GM12865 (cell line): Measurements from ENCODE around the gene LRRC7.

Source experiments
- DNase-seq: peaks from one replicate; pipeline ENCODE4 v3.0.0; 2010; ENCODE audit warnings: low read depth
- H3K4me3 ChIP-seq: 2 replicates; pipeline ENCODE4 v1.5.1; 2011; ENCODE audit warnings: mild to moderate bottlenecking, low read depth, low read length, control low read depth
- TF ChIP-seq, protein P1 (sequence below): IDR thresholded peaks from 2 replicates; pipeline ENCODE4 v1.5.1; 2011; ENCODE audit warnings: low read length, control low read depth, low read depth, inconsistent platforms; ENCODE audit not compliant: insufficient read depth; ENCODE audit errors: missing control alignments

Gene LRRC7

DNA sequence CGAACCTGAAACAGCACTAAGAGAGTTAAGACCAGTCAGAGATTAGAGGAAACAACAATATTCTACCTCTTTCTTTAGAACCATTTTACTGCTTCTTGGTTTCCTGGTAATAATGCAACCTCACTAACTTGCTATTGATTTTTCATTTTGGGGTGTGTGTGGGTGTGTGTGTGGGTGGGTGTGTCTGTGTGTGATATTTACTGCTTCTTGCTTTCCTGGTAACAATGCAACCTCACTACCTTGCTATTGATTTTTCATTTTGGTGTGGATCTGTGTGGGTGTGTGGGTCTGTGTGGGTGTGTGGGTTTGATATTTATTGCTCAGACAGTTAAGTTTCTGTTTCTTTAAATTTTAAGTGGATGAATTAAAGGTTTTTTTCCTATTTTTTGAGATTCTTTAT, 208.8 kb downstream of the LRRC7 start:
- TF ChIP-seq, protein P1, sequence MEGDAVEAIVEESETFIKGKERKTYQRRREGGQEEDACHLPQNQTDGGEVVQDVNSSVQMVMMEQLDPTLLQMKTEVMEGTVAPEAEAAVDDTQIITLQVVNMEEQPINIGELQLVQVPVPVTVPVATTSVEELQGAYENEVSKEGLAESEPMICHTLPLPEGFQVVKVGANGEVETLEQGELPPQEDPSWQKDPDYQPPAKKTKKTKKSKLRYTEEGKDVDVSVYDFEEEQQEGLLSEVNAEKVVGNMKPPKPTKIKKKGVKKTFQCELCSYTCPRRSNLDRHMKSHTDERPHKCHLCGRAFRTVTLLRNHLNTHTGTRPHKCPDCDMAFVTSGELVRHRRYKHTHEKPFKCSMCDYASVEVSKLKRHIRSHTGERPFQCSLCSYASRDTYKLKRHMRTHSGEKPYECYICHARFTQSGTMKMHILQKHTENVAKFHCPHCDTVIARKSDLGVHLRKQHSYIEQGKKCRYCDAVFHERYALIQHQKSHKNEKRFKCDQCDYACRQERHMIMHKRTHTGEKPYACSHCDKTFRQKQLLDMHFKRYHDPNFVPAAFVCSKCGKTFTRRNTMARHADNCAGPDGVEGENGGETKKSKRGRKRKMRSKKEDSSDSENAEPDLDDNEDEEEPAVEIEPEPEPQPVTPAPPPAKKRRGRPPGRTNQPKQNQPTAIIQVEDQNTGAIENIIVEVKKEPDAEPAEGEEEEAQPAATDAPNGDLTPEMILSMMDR: no peak
- DNase-seq: no peak
- H3K4me3 ChIP-seq: no peak overlapping the region

DNA sequence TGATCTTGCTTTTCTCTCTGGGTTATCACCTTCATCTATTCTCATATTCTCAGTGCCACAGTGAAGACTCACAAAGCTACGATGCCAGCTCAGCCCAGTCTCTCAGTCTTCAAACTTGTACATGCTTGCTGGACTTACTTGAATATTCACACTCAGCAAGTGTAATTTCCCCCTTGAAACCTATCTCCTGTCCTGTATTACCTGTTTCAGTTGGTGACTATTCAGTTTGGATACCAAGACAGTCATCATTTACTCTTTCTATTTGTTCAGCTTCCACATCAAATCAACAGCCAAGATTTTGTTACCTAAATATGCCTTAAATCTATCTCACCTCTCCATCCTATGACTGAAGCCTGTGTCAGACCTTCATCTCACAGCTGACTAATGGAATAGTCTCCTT, 209.7 kb downstream of the LRRC7 start:
- no peak overlapping the region for H3K4me3 ChIP-seq
- TF ChIP-seq, protein P1: no peak
- DNase-seq: no peak

DNA sequence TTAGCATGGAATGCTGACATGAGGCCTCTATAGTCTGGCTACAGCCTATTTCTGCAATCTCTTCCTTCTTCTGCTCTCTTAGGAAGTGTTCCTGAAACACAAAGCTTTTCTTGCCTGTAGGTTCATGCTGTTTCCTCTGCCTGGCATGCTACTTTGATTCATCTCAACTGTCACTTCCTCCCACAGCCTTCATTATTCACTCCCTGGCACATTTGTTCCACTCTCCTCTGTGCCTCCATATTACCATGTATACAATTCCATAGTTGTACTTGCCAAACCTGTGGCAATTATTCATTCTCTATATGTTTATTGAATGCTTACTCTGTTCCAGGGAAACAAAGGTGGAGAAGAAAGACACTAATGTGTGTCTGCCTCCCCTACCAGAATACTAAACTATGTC, 210.2 kb downstream of the LRRC7 start:
- no peak overlapping the region for H3K4me3 ChIP-seq
- TF ChIP-seq, protein P1: no peak
- DNase-seq: no peak

DNA sequence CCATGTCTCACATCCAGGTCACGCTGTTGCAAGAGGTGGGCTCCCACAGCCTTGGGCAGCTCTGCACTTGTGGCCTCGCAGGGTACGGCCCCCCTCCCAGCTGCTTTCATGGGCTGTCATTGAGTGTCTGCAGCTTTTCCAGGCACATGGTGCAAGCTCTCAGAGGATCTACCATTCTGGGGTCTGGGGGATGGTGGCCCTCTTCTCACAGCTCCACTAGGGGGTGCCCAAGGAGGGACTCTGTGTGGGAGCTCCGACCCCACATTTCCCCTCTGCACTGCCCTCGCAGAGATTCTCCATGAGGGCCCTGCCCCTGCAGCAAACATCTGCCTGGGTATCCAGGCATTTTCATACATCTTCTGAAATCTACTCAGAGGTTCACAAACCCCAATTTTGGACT, 219.4 kb downstream of the LRRC7 start:
- TF ChIP-seq, protein P1: no peak
- no peak for DNase-seq
- no peak overlapping the region for H3K4me3 ChIP-seq

DNA sequence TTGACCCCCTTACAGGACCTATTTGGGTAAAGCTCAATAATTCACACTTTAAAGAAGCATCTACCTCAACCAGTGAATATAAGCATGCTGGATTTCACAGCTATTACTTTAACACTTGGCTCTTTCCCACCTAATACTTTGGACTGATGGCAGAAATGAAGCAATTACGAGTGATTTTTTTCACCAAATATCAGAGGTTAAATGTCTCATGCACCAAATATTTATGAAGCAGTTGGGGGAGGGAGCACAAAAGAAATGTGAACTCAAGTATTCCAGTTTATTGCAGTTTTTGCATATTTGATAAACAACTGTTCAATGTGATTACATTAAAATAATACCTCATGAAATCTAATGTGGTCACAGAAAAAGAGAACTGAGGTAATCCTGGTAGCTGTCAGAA, 223.6 kb downstream of the LRRC7 start:
- no peak for DNase-seq
- TF ChIP-seq, protein P1: no peak
- no peak overlapping the region for H3K4me3 ChIP-seq

DNA sequence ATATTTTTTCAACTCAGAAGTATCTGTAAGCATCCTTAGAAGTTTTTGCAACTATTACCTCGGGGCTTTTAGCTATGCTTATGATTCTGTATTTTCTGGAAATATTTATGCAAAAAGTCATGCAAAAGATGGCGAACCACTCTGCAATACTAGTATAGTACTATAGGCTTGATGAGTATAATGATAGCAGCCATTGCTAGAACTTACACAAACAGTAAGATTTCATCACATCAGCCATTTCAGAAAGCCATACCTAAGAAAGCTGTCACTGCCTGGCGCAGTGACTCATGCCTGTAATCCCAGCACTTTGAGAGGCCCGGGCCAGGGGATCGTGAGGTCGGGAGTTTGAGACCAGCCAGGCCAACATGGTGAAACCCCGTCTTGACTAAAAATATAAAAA, 227.1 kb downstream of the LRRC7 start:
- H3K4me3 ChIP-seq: no peak overlapping the region
- DNase-seq: no peak
- TF ChIP-seq, protein P1: no peak

DNA sequence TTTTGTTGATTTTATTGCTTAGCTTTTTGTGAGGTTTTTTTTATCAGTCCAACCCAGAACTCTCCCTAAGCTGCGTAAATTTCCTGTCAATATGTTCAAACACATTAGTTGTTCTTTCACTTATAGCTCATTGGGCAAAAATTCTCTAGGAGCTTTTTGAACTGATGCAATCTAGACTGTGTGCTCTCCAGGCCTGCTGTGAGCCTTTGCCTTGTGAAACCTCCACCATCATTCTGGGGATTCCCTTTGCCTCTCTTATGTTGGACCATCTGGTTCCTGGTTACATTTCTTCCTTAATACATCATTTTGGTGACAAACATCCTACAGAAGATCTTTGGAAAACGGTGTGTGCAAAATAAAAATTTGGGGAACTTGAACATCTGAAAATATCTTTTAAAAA, 247.2 kb downstream of the LRRC7 start:
- H3K4me3 ChIP-seq: no peak overlapping the region
- DNase-seq: no peak
- TF ChIP-seq, protein P1: no peak
